Nephron progenitor cell (in vitro differentiated cells): Measurements from ENCODE around the gene FXN.

Source experiments
- DNase-seq: peaks from one replicate; pipeline ENCODE4 v3.0.0; 2021
- H3K27ac Mint-ChIP-seq: 2 replicates; pipeline ENCODE4 v1.8.0; 2021; ENCODE audit warnings: mild to moderate bottlenecking, moderate library complexity, mixed read lengths
- H3K27me3 Mint-ChIP-seq: 2 replicates; pipeline ENCODE4 v1.8.0; 2021; ENCODE audit warnings: mild to moderate bottlenecking, low read depth, mixed read lengths; ENCODE audit not compliant: poor library complexity
- H3K36me3 Mint-ChIP-seq: 2 replicates; pipeline ENCODE4 v1.8.0; 2021; ENCODE audit warnings: low read depth, mixed read lengths
- H3K4me1 Mint-ChIP-seq: 2 replicates; pipeline ENCODE4 v1.8.0; 2021; ENCODE audit warnings: mixed read lengths
- H3K4me3 Mint-ChIP-seq: 2 replicates; pipeline ENCODE4 v1.8.0; 2021; ENCODE audit warnings: mild to moderate bottlenecking, moderate library complexity, mixed read lengths
- H3K9me3 Mint-ChIP-seq: 2 replicates; pipeline ENCODE4 v1.8.0; 2021; ENCODE audit warnings: mild to moderate bottlenecking, moderate library complexity, mixed read lengths
- CTCF ChIP-seq: fragments of 200-600 bp; sonication (generic); IDR thresholded peaks from 2 replicates; pipeline ENCODE4 v1.5.0; 2021; ENCODE audit warnings: antibody characterized with exemption

The FXN gene

GRCh38 chr9:69065660-69066059 is 30.1 kb downstream of the FXN start:
- no peak for TF ChIP-seq CTCF
- no peaks in the 10 kb centered on the region for H3K9me3 Mint-ChIP-seq
- H3K4me1 Mint-ChIP-seq = peaks cover 7% of the 10 kb centered on the region
- H3K27ac Mint-ChIP-seq = no peak overlapping the region
- no peak for DNase-seq
- H3K36me3 Mint-ChIP-seq = peaks cover 60% of the 10 kb centered on the region
- H3K4me3 Mint-ChIP-seq = no peak overlapping the region
- H3K27me3 Mint-ChIP-seq = no peaks in the 10 kb centered on the region

GRCh38 chr9:69066955-69067354 is 31.4 kb downstream of the FXN start:
- no peaks in the 10 kb centered on the region for H3K27me3 Mint-ChIP-seq
- H3K36me3 Mint-ChIP-seq = peaks cover 53% of the 10 kb centered on the region
- no peak overlapping the region for H3K27ac Mint-ChIP-seq
- no peak overlapping the region for H3K4me3 Mint-ChIP-seq
- H3K4me1 Mint-ChIP-seq = peaks cover 7% of the 10 kb centered on the region
- no peak for TF ChIP-seq CTCF
- DNase-seq = no peak
- H3K9me3 Mint-ChIP-seq = no peaks in the 10 kb centered on the region

GRCh38 chr9:69070201-69070600 is 34.6 kb downstream of the FXN start:
- peaks cover 6% of the 10 kb centered on the region for H3K27me3 Mint-ChIP-seq
- no peak for TF ChIP-seq CTCF
- H3K27ac Mint-ChIP-seq = no peak overlapping the region
- peaks cover 7% of the 10 kb centered on the region for H3K4me1 Mint-ChIP-seq
- no peaks in the 10 kb centered on the region for H3K9me3 Mint-ChIP-seq
- no peak overlapping the region for H3K4me3 Mint-ChIP-seq
- DNase-seq = no peak
- peaks cover 58% of the 10 kb centered on the region for H3K36me3 Mint-ChIP-seq

GRCh38 chr9:69071059-69071458 is 35.5 kb downstream of the FXN start:
- no peak overlapping the region for H3K27ac Mint-ChIP-seq
- no peak overlapping the region for H3K4me3 Mint-ChIP-seq
- peaks cover 7% of the 10 kb centered on the region for H3K4me1 Mint-ChIP-seq
- no peak for TF ChIP-seq CTCF
- H3K27me3 Mint-ChIP-seq = peaks cover 6% of the 10 kb centered on the region
- no peaks in the 10 kb centered on the region for H3K9me3 Mint-ChIP-seq
- no peak for DNase-seq
- H3K36me3 Mint-ChIP-seq = peaks cover 49% of the 10 kb centered on the region

GRCh38 chr9:69073103-69073502 is 37.6 kb downstream of the FXN start:
- no peak for TF ChIP-seq CTCF
- Mint-ChIP-seq H3K36me3 (peaks cover 32% of the 10 kb centered on the region), H3K9me3 (no peaks in the 10 kb centered on the region), H3K4me1 (no peaks in the 10 kb centered on the region), H3K4me3 (no peak overlapping the region), H3K27me3 (peaks cover 6% of the 10 kb centered on the region), H3K27ac (no peak overlapping the region)
- DNase-seq = no peak

- H3K36me3 Mint-ChIP-seq = peaks cover 18% of the 10 kb centered on the region
- peaks cover 6% of the 10 kb centered on the region for H3K27me3 Mint-ChIP-seq
- H3K27ac Mint-ChIP-seq = no peak overlapping the region
- DNase-seq = no peak
- H3K4me1 Mint-ChIP-seq = no peaks in the 10 kb centered on the region
- no peaks in the 10 kb centered on the region for H3K9me3 Mint-ChIP-seq
- no peak for TF ChIP-seq CTCF
- H3K4me3 Mint-ChIP-seq = no peak overlapping the region
These were observed 39.2 kb downstream of the FXN start for GRCh38 chr9:69074801-69075200.
